Right cardiac atrium (tissue), 5 donors: ENCODE results near the gene SPOPL. TPM values are rescaled to one million over a fixed set of nuclear protein-coding genes. Genes with fewer than 3 reads are reported as not detected.
"Not testable (repeated sequence)": the region's sequence is repeated elsewhere in the genome, so short reads cannot be mapped to it uniquely, and the experiment has no call there.

Experiments
- ATAC-seq, 2 donors: fragments of 200-7000 bp; cut with Tn5 transposase; one replicate each; pipeline versions ENCODE4 v1.8.0 to v1.9.1; 2020; ENCODE audit warnings: moderate library complexity in 2 of 2, mild to moderate bottlenecking in 1 of 2
- DNase-seq, 3 donors: peaks; one replicate each; pipeline ENCODE4 v3.0.0-alpha.2; 2020
- H3K27ac ChIP-seq: one replicate; pipeline ENCODE4 v1.5.1; 2013; ENCODE audit warnings: mild to moderate bottlenecking, low read length, control low read depth, moderate library complexity
- H3K27me3 ChIP-seq: one replicate; pipeline ENCODE4 v1.6.1; 2013; ENCODE audit not compliant: control insufficient read depth, insufficient read depth
- H3K4me1 ChIP-seq: one replicate; pipeline ENCODE4 v1.6.1; 2013; ENCODE audit warnings: low read length; ENCODE audit not compliant: control insufficient read depth, insufficient read depth
- H3K4me3 ChIP-seq: one replicate; pipeline ENCODE4 v1.5.1; 2013; ENCODE audit warnings: low read length, control low read depth
- H3K9me3 ChIP-seq: one replicate; pipeline ENCODE4 v1.6.1; 2013; ENCODE audit warnings: low read length; ENCODE audit not compliant: control insufficient read depth
- WGBS: extraction: QIAGEN DNeasy Blood & Tissue Kit; methylation state at CpG from one replicate; pipeline ENCODE4 v1.1.7; 2013; 5-methylcytosine and 5-hydroxymethylcytosine counted together
- intact Hi-C, 4 donors: fragments of 100-400 bp; cut with DNase I; formaldehyde crosslinking; loops; one replicate each; pipeline versions ENCODE4 v1.11.0 to v1.14.0; 2022 to 2023
- long read RNA-seq, 4 donors: library from polyadenylated mRNA; unstranded; transcript quantifications; one replicate each; pipeline ENCODE4 v2.0.0, GENCODE V29; 2020 to 2021
- polyA plus RNA-seq: library from polyadenylated mRNA; stranded (reverse); fragments of 200-250 nt; gene quantifications from one replicate; pipeline ENCODE4 v1.2.3, GENCODE V29; 2013
- total RNA-seq, 4 donors: library from RNA; stranded (reverse); fragmentation: NEBNext Ultra II Directional; extraction: Animal tissue kit (Norgen Biotek cat#: 25700); gene quantifications; one replicate each; pipeline ENCODE4 v1.2.1, GENCODE V29; 2021
- donor health status: healthy with polysubstance abuse.
- donor health status: DM: no; HTN: yes; CAD: no.
- donor health status: DM: no; HTN: no; CAD: no.
- donor health status: DM: no; HTN: yes; CAD: no; lungs with severe emphysema.
- donor health status: DM: yes; HTN: yes; CAD: no.

The SPOPL gene
- total RNA-seq (10 to 100 TPM; 13.2 to 20.4 (median 15.5) TPM), polyA plus RNA-seq (4.1 TPM)
- long read RNA-seq, donor 1, full-length matches to known transcripts, result 5 of 8 reads
- long read RNA-seq, donor 1, partial matches to known transcripts, result 0 of 8 reads
- long read RNA-seq, donor 1, other reads (novel, unspliced or antisense), result 3 of 8 reads
- long read RNA-seq, donor 2, full-length matches to known transcripts, result 2 of 3 reads
- long read RNA-seq, donor 2, partial matches to known transcripts, result 0 of 3 reads
- long read RNA-seq, donor 2, other reads (novel, unspliced or antisense), result 1 of 3 reads
- long read RNA-seq, donor 3, full-length matches to known transcripts, result 2 of 8 reads
- long read RNA-seq, donor 3, partial matches to known transcripts, result 2 of 8 reads
- long read RNA-seq, donor 3, other reads (novel, unspliced or antisense), result 4 of 8 reads
- long read RNA-seq, donor 4, result 0 reads

DNA sequence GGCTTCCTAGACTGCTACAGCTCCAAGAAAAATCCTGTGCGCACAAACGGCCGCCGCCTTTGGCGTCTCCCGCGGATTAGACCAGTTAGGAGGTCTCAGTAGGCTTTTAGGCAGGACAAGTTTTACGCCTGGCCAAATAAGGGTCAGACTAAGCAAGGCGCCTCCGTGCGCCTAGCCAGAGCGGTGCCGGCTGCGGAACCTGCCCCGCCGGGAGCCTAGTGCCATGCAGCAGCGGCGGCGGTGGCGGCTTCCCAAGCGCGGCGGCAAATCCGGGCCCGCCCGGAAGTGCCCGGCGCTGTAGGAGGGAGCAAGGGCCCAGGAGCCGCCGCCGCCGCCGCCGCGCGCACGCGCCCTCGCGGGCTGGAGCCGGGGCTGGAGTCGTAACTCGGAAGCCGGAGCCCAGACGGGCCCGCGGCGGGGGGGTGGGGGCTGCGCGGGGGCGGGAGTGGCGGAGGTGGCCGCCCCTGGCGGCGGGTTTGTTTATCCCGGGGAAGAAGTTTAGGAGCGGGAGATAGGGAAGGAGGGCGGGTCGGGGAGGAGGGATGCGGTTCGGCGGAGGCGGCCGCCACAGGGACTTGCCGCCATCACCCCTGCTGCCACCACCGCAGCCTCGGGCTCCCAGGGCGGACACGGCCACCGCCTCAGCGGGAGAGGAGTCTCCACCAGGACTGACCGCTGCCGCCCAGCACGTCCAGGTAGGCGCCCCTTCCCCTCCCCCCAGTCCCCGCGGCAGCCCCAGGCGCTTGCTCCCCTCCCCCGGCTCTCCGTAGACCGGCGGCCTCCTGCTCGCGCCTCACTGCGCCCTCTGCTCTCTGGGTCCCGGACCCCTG is at the start of gene SPOPL:
TSS of gene SPOPL (plus strand) at position 346 of the 830 bp plus-strand sequence. CDS start 48,447 bp downstream, outside the sequence.
- Histone ChIP-seq H3K9me3 (no peaks in the 10 kb centered on the region), H3K4me1 (peaks cover 8% of the 10 kb centered on the region), H3K4me3 (peak within 1 kb of the TSS; percentile 94), H3K27ac (peak within 1 kb of the TSS; percentile 91), H3K27me3 (no peaks in the 10 kb centered on the region)
- ATAC-seq (peak; percentile 99), DNase-seq (peak; percentile 93 to 98 (median 97))
- WGBS, result under 1% methylated on average over 86 of the region's 86 CpGs
- intact Hi-C loops, result no loop called here

- no peak for ATAC-seq
- intact Hi-C loops, result no loop called here
Observed at GRCh38 chr2:138452324-138452723, 49.2 kb upstream of the SPOPL start.

DNA sequence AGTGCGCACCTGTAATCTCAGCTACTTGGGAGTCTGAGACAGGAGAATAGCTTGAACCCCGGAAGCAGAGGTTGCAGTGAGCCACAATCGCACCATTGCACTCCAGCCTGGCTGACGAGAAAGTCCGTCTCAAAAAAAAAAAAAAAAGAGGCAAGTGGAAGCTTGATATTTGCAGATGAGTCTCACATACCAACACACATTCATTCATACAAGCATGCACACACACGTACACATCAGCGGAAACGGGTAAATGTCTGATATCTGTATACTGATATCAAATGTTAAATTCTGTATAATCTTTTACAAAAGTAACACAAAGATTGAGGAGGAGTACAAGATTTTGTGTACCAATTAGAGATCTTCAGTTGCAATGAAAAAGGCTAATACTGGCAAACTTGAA is 47.8 kb upstream of the SPOPL start:
- Histone ChIP-seq H3K4me3 (no peak overlapping the region), H3K27ac (no peak overlapping the region), H3K4me1 (no peaks in the 10 kb centered on the region), H3K9me3 (no peaks in the 10 kb centered on the region), H3K27me3 (no peaks in the 10 kb centered on the region)
- ATAC-seq (no peak), DNase-seq (no peak)
- intact Hi-C loops, result no loop called here
- 95% methylated on average over 8 of the region's 8 CpGs for WGBS

More at GRCh38 chr2:138452324-138452723, 49.2 kb upstream of the SPOPL start:
- no peaks in the 10 kb centered on the region for H3K4me1 ChIP-seq
- no peaks in the 10 kb centered on the region for H3K27me3 ChIP-seq
- H3K27ac ChIP-seq, result no peak overlapping the region
- no peak for DNase-seq
- 85% methylated on average over 1 of the region's 1 CpG for WGBS
- H3K4me3 ChIP-seq, result no peak overlapping the region
- no peaks in the 10 kb centered on the region for H3K9me3 ChIP-seq

- H3K4me3 ChIP-seq, result no peak overlapping the region
- intact Hi-C loops, result no loop called here
- DNase-seq, result no peak
- H3K4me1 ChIP-seq, result no peaks in the 10 kb centered on the region
- no peaks in the 10 kb centered on the region for H3K27me3 ChIP-seq
- ATAC-seq, result no peak
- no peaks in the 10 kb centered on the region for H3K9me3 ChIP-seq
- WGBS, result 86% methylated on average over 2 of the region's 2 CpGs
- no peak overlapping the region for H3K27ac ChIP-seq
Observed at GRCh38 chr2:138454761-138455160, 46.8 kb upstream of the SPOPL start.

GRCh38 chr2:138455275-138455674 is 46.3 kb upstream of the SPOPL start:
- no peaks in the 10 kb centered on the region for H3K4me1 ChIP-seq
- ATAC-seq, result no peak
- no peak overlapping the region for H3K4me3 ChIP-seq
- DNase-seq, result no peak
- no peak overlapping the region for H3K27ac ChIP-seq
- WGBS, result 92% methylated on average over 2 of the region's 2 CpGs
- H3K9me3 ChIP-seq, result no peaks in the 10 kb centered on the region
- intact Hi-C loops, result no loop called here
- H3K27me3 ChIP-seq, result no peaks in the 10 kb centered on the region

DNA sequence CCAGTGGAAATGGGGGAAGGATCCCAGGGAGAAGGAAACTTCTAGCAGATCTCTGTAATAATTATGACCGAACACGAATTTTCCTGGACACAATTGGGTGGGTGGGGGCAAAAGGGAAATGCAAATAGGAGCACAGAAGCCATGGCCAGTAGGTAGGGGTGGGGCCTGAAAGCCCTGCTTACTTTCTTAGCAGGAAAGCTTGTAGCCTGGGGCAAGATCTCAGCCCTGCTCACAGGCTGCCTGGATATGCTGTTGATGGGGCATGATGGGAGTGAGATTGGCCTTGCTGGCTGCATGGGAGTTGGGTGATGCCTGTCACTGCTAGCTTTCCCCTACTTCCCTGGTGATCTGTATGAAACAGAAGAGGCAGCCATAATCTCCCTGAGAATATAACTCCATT is 45.9 kb upstream of the SPOPL start:
- no peak for ATAC-seq
- DNase-seq, result no peak
- Histone ChIP-seq H3K27ac (no peak overlapping the region), H3K4me1 (no peaks in the 10 kb centered on the region), H3K27me3 (no peaks in the 10 kb centered on the region), H3K9me3 (no peaks in the 10 kb centered on the region), H3K4me3 (no peak overlapping the region)
- intact Hi-C loops, result no loop called here
- WGBS, result 65% methylated on average over 2 of the region's 2 CpGs

DNA sequence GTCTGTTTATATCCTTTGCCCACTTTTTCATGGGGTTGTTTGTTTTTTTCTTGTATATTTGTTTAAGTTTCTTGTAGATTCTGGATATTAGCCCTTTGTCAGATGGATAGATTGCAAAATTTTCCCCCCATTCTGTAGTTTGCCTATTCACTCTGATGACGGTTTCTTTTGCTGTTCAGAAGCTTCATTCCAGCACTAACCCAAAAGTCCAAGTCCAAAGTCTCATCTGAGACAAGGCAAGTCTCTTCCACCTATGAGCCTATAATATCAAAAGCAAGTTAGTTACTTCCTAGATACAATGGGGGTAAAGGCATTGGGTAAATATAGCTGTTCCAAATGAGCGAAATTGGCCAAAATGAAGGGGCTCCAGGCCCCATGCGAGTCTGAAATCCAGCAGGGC is 38.9 kb upstream of the SPOPL start:
- H3K4me1 ChIP-seq, intact Hi-C loops, H3K27ac ChIP-seq, DNase-seq, H3K27me3 ChIP-seq, H3K9me3 ChIP-seq, H3K4me3 ChIP-seq, ATAC-seq: not testable (repeated sequence)
- WGBS, result 96% methylated on average over 3 of the region's 3 CpGs

DNA sequence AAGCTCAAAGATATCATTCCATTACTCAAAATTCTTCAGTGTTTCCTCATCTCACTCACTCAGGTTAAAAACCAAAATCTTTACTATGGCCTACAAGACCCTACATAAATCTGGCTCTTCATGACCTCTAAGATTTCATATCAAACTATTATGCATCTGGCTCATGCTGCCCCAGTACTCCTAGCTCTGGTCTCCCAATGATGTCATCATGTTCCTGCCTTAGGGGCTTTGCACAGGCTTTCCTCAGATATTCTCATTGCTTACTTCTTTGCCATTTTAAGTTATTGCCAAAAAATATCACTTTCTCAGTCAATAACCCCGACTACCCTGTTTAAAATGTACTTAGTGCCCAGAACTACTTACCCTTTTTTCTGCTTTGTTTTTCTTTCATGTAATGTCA is 33.0 kb upstream of the SPOPL start:
- WGBS, result 0% methylated on average over 1 of the region's 1 CpG

DNA sequence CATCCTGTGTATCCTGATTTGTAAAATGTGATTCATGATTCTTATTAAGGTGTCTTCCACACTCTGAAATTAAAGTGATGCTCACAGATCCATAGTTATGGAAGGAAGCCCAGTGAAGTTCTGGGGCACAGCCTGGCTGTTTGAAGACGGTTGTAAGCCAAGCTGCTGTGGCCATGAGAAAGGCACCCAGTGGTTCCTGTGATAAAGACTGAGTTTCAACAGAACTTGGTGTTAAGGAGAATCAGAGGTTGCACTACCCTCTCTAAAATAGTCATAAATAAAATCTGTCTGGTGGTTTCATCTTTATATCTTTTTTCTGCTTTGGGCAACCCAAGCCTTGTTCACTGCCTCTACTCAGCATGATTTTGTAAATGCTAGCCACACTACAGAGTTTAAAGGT is 32.2 kb upstream of the SPOPL start:
- Histone ChIP-seq H3K27ac (no peak overlapping the region), H3K9me3 (no peaks in the 10 kb centered on the region), H3K27me3 (no peaks in the 10 kb centered on the region), H3K4me3 (no peak overlapping the region), H3K4me1 (no peaks in the 10 kb centered on the region)
- WGBS, result 85% methylated on average over 1 of the region's 1 CpG
- DNase-seq (no peak), ATAC-seq (no peak)
- intact Hi-C loops, result no loop called here

More for the DNA sequence above, 33.0 kb upstream of the SPOPL start:
- no peaks in the 10 kb centered on the region for H3K9me3 ChIP-seq
- no peaks in the 10 kb centered on the region for H3K4me1 ChIP-seq
- intact Hi-C loops, result no loop called here
- no peak for DNase-seq
- no peak overlapping the region for H3K27ac ChIP-seq
- no peak for ATAC-seq
- no peaks in the 10 kb centered on the region for H3K27me3 ChIP-seq
- H3K4me3 ChIP-seq, result no peak overlapping the region

- DNase-seq (no peak), ATAC-seq (no peak)
- H3K9me3 ChIP-seq, result no peaks in the 10 kb centered on the region
- no peak overlapping the region for H3K4me3 ChIP-seq
- no peaks in the 10 kb centered on the region for H3K4me1 ChIP-seq
- H3K27ac ChIP-seq, result no peak overlapping the region
- intact Hi-C loops, result no loop called here
- 83% methylated on average over 5 of the region's 5 CpGs for WGBS
- no peaks in the 10 kb centered on the region for H3K27me3 ChIP-seq
Observed at GRCh38 chr2:138470941-138471340, 30.6 kb upstream of the SPOPL start.
